Muscle of leg (tissue), 11 donors: ENCODE measurements around the gene EIF4E1B. TPM values are rescaled to one million over a fixed set of nuclear protein-coding genes. Genes with fewer than 3 reads are reported as not detected.

Source experiments
- DNase-seq: peaks from one replicate; pipeline ENCODE4 v3.0.0; 2013
- H3K27ac ChIP-seq: one replicate; pipeline ENCODE4 v1.5.1; 2013; ENCODE audit warnings: mild to moderate bottlenecking, low read length, control low read depth
- H3K27me3 ChIP-seq: one replicate; pipeline ENCODE4 v1.6.1; 2013; ENCODE audit warnings: low read length; ENCODE audit not compliant: control insufficient read depth, insufficient read depth
- H3K36me3 ChIP-seq: one replicate; pipeline ENCODE4 v1.6.1; 2013; ENCODE audit warnings: low read length; ENCODE audit not compliant: control insufficient read depth, insufficient read depth
- H3K4me1 ChIP-seq: one replicate; pipeline ENCODE4 v1.6.1; 2013; ENCODE audit warnings: low read length; ENCODE audit not compliant: control insufficient read depth, insufficient read depth
- H3K4me3 ChIP-seq: one replicate; pipeline ENCODE4 v1.5.1; 2013; ENCODE audit warnings: low read length, control low read depth
- H3K9me3 ChIP-seq: replicated peaks from 2 replicates; pipeline ENCODE4 v1.6.1; 2013; ENCODE audit warnings: low read depth, low read length; ENCODE audit not compliant: control insufficient read depth
- WGBS: methylation state at CpG from one replicate; pipeline ENCODE4 v1.1.5; 2013; ENCODE audit warnings: missing lambda C conversion rate; ENCODE audit not compliant: insufficient coverage; 5-methylcytosine and 5-hydroxymethylcytosine counted together
- polyA plus RNA-seq, 8 donors: library from polyadenylated mRNA; unstranded; fragments of 120-200 nt; gene quantifications; one replicate each; pipeline versions ENCODE4 v1.2.1 to v1.2.3, GENCODE V29; 2013; ENCODE audit warnings: inconsistent platforms in 1 of 8, low replicate concordance in 1 of 8; ENCODE audit not compliant: insufficient read length in 8 of 8, insufficient read depth in 1 of 8
- total RNA-seq: library from RNA; stranded (reverse); fragments of 120-200 nt; gene quantifications from one replicate; pipeline ENCODE4 v1.2.4, GENCODE V29; 2013

The EIF4E1B gene
- total and polyA plus RNA-seq, 9 donors = not detected

- DNase-seq = no peak
- H3K36me3 ChIP-seq = no peaks in the 10 kb centered on the region
- no peak overlapping the region for H3K27ac ChIP-seq
- no peaks in the 10 kb centered on the region for H3K9me3 ChIP-seq
- peaks cover 86% of the 10 kb centered on the region for H3K27me3 ChIP-seq
- 72% methylated on average over 3 of the region's 7 CpGs for WGBS
- H3K4me1 ChIP-seq = peaks cover 10% of the 10 kb centered on the region
- no peak overlapping the region for H3K4me3 ChIP-seq
Measured at GRCh38 chr5:176626876-176627236, 3.6 kb upstream of the EIF4E1B start.

GRCh38 chr5:176627582-176627981 is 2.9 kb upstream of the EIF4E1B start:
- Histone ChIP-seq H3K9me3 (no peaks in the 10 kb centered on the region), H3K27me3 (peaks cover 90% of the 10 kb centered on the region), H3K36me3 (no peaks in the 10 kb centered on the region), H3K4me1 (peaks cover 10% of the 10 kb centered on the region), H3K4me3 (no peak overlapping the region), H3K27ac (no peak overlapping the region)
- DNase-seq = no peak
- 60% methylated on average over 1 of the region's 5 CpGs for WGBS

- Histone ChIP-seq H3K4me3 (no peak overlapping the region), H3K9me3 (no peaks in the 10 kb centered on the region), H3K36me3 (no peaks in the 10 kb centered on the region), H3K4me1 (peaks cover 10% of the 10 kb centered on the region), H3K27ac (no peak overlapping the region), H3K27me3 (peaks cover 95% of the 10 kb centered on the region)
- WGBS = 48% methylated on average over 10 of the region's 13 CpGs
- DNase-seq = no peak
Measured at GRCh38 chr5:176628406-176629228, 1.9 kb upstream of the EIF4E1B start.

GRCh38 chr5:176629317-176629852 is 1.1 kb upstream of the EIF4E1B start:
- no peak overlapping the region for H3K27ac ChIP-seq
- WGBS = 4% methylated on average over 34 of the region's 34 CpGs
- peaks cover 94% of the 10 kb centered on the region for H3K27me3 ChIP-seq
- no peak for DNase-seq
- no peaks in the 10 kb centered on the region for H3K9me3 ChIP-seq
- H3K36me3 ChIP-seq = no peaks in the 10 kb centered on the region
- no peak overlapping the region for H3K4me3 ChIP-seq
- peaks cover 10% of the 10 kb centered on the region for H3K4me1 ChIP-seq

- Histone ChIP-seq H3K9me3 (no peaks in the 10 kb centered on the region), H3K4me3 (no peak overlapping the region), H3K36me3 (no peaks in the 10 kb centered on the region), H3K27me3 (peaks cover 91% of the 10 kb centered on the region), H3K4me1 (peaks cover 10% of the 10 kb centered on the region), H3K27ac (no peak overlapping the region)
- 1% methylated on average over 15 of the region's 20 CpGs for WGBS
- DNase-seq = no peak
Measured at GRCh38 chr5:176630681-176631222, 277 bp downstream of the EIF4E1B start.

- Histone ChIP-seq H3K27me3 (peaks cover 87% of the 10 kb centered on the region), H3K36me3 (no peaks in the 10 kb centered on the region), H3K4me1 (peaks cover 13% of the 10 kb centered on the region), H3K9me3 (no peaks in the 10 kb centered on the region), H3K27ac (no peak overlapping the region), H3K4me3 (no peak overlapping the region)
- WGBS = 74% methylated on average over 5 of the region's 7 CpGs
- no peak for DNase-seq
Measured at GRCh38 chr5:176631383-176632200, 1.1 kb downstream of the EIF4E1B start.

- no peak for DNase-seq
- no peaks in the 10 kb centered on the region for H3K36me3 ChIP-seq
- H3K4me3 ChIP-seq = no peak overlapping the region
- H3K4me1 ChIP-seq = peaks cover 13% of the 10 kb centered on the region
- no peaks in the 10 kb centered on the region for H3K9me3 ChIP-seq
- H3K27ac ChIP-seq = no peak overlapping the region
- peaks cover 87% of the 10 kb centered on the region for H3K27me3 ChIP-seq
- 88% methylated on average over 1 of the region's 2 CpGs for WGBS
Measured at GRCh38 chr5:176632745-176633144, 2.3 kb downstream of the EIF4E1B start.

GRCh38 chr5:176633598-176633997 is 3.1 kb downstream of the EIF4E1B start:
- Histone ChIP-seq H3K9me3 (no peaks in the 10 kb centered on the region), H3K27me3 (peaks cover 82% of the 10 kb centered on the region), H3K4me1 (peaks cover 13% of the 10 kb centered on the region), H3K4me3 (no peak overlapping the region), H3K27ac (no peak overlapping the region), H3K36me3 (no peaks in the 10 kb centered on the region)
- DNase-seq = no peak
- WGBS = 6% methylated on average over 6 of the region's 6 CpGs

GRCh38 chr5:176636426-176636825 is 6.0 kb downstream of the EIF4E1B start:
- Histone ChIP-seq H3K27me3 (peaks cover 56% of the 10 kb centered on the region), H3K4me1 (peaks cover 11% of the 10 kb centered on the region), H3K36me3 (no peaks in the 10 kb centered on the region), H3K27ac (no peak overlapping the region), H3K4me3 (no peak overlapping the region), H3K9me3 (no peaks in the 10 kb centered on the region)
- no peak for DNase-seq
- 21% methylated on average over 3 of the region's 9 CpGs for WGBS

- Histone ChIP-seq H3K9me3 (no peaks in the 10 kb centered on the region), H3K4me3 (no peak overlapping the region), H3K4me1 (peaks cover 11% of the 10 kb centered on the region), H3K27me3 (peaks cover 45% of the 10 kb centered on the region), H3K27ac (no peak overlapping the region), H3K36me3 (no peaks in the 10 kb centered on the region)
- no peak for DNase-seq
- WGBS = 48% methylated on average over 4 of the region's 4 CpGs
Measured at GRCh38 chr5:176637556-176637955, 7.1 kb downstream of the EIF4E1B start.
